HepG2 (cell line): Measurements from ENCODE around the gene SRC. TPM values are rescaled to one million over a fixed set of nuclear protein-coding genes. Genes with fewer than 3 reads are reported as not detected.

Source experiments
- AKAP8 ChIP-seq: sonication (generic); formaldehyde crosslinking; IDR thresholded peaks from 2 replicates; pipeline ENCODE4 v1.5.1; 2020; ENCODE audit warnings: mild to moderate bottlenecking, missing genetic modification reagents
- HMGA1 ChIP-seq: sonication (generic); formaldehyde crosslinking; conservative IDR thresholded peaks from 2 replicates; pipeline ENCODE4 v1.4.0; 2020; ENCODE audit warnings: missing genetic modification reagents
- HNRNPH1 ChIP-seq: fragments of 200-400 bp; formaldehyde crosslinking; optimal IDR thresholded peaks from 2 replicates; pipeline ENCODE3; 2017; ENCODE audit warnings: mild to moderate bottlenecking, low read depth, low read length
- MXD4 ChIP-seq: IDR thresholded peaks from 2 replicates; pipeline ENCODE4 v1.6.1; 2016; ENCODE audit warnings: mild to moderate bottlenecking, missing biosample characterization, missing genetic modification reagents
- REPIN1 ChIP-seq: sonication (generic); formaldehyde crosslinking; IDR thresholded peaks from 2 replicates; pipeline ENCODE4 v1.8.0; 2022; ENCODE audit warnings: missing genetic modification reagents, low read depth, mild to moderate bottlenecking, borderline replicate concordance
- ZBTB1 ChIP-seq: sonication (generic); formaldehyde crosslinking; IDR thresholded peaks from 2 replicates; pipeline ENCODE4 v1.4.0; 2020; ENCODE audit warnings: missing genetic modification reagents, borderline replicate concordance
- ZNF350 ChIP-seq: sonication (generic); formaldehyde crosslinking; IDR thresholded peaks from 2 replicates; pipeline ENCODE4 v1.4.0; 2020; ENCODE audit warnings: mild to moderate bottlenecking, low read depth, missing genetic modification reagents, borderline replicate concordance
- ZNF557 ChIP-seq: sonication (generic); formaldehyde crosslinking; IDR thresholded peaks from 2 replicates; pipeline ENCODE4 v1.4.0; 2020; ENCODE audit warnings: missing genetic modification reagents
- ZNF83 ChIP-seq: sonication (generic); formaldehyde crosslinking; IDR thresholded peaks from 2 replicates; pipeline ENCODE4 v1.4.0; 2020; ENCODE audit warnings: missing genetic modification reagents, mild to moderate bottlenecking, borderline replicate concordance
- polyA plus RNA-seq, 8 experiments: library from polyadenylated mRNA; depleted of rRNA in 3 of 8; stranded (reverse) in 7 of 8; unstranded in 1 of 8; fragments of >200 nt; fragmentation: Illumina TruSeq in 4 of 8; extraction: Trizol in 4 of 8; gene quantifications; 2 replicates each; pipeline versions ENCODE4 v1.2.1 to v1.2.3, GENCODE V29; 2011 to 2016; ENCODE audit warnings: low read depth in 4 of 8, missing spikeins in 1 of 8, mixed read lengths in 1 of 8; ENCODE audit not compliant: insufficient read depth in 1 of 8
- total RNA-seq, 5 experiments: library from RNA; depleted of rRNA; stranded (reverse); fragments of >200 nt; fragmentation: Illumina TruSeq; extraction: Trizol; gene quantifications; 2 replicates each; pipeline ENCODE4 v1.2.3, GENCODE V29; 2016; ENCODE audit warnings: low read depth in 1 of 5
- TF ChIP-seq, protein P1 (sequence below): sonication (generic); formaldehyde crosslinking; conservative IDR thresholded peaks from 2 replicates; pipeline ENCODE4 v1.8.1; 2023; ENCODE audit warnings: missing genetic modification reagents
- TF ChIP-seq, protein P2 (sequence below): sonication (generic); formaldehyde crosslinking; IDR thresholded peaks from 2 replicates; pipeline ENCODE4 v1.4.0; 2020; ENCODE audit warnings: missing genetic modification reagents
- TF ChIP-seq, protein P3 (sequence below): sonication (generic); formaldehyde crosslinking; IDR thresholded peaks from 2 replicates; pipeline ENCODE4 v1.5.0; 2020; ENCODE audit warnings: mild to moderate bottlenecking, missing genetic modification reagents, borderline replicate concordance
- TF ChIP-seq, protein P4 (sequence below): sonication (generic); formaldehyde crosslinking; IDR thresholded peaks from 2 replicates; pipeline ENCODE4 v1.5.0; 2020; ENCODE audit warnings: mild to moderate bottlenecking, missing genetic modification reagents

SRC gene
- total and polyA plus RNA-seq, 2 of the 13 experiments (the other 11 are each of a cell fraction or from before 2014, with no cell fraction given) = 54.7 to 192 TPM

DNA sequence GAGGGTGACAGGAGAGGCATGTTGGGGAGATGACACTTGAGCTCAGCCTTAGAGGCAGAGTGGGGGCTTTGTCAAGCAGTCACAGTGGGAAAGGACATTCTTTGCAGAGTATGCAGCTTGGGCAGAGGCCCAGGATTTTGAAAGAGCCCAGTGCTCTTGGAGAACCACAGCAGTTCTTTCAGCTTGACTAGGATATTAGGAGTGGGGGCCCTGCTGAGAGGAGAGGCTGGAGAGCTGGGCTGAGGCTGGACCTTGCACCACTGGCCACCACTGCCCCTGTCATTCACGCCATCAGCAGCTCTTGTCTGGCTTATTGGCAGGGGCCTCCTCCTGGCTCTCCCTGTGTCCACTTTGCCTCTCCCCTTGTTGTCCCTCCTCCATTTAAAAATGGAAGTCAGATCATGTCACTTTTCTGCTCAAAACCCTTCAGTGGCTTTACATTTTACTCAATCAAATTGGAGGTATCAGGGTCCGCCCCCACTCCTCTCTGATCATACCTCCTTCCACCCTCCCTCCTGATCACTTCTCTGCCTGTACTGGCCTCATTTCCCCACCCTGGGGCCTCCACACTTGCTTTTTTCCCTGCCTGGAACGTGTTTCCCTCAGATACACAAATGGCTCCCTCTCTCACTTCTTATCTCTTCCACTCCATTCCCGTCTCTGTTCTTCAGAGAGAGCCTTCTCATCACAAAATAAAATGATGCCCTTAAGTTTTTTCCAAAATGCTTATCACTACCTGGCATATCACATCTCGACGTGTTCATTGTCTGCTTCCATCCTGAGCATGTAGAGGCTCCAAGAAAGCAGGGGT lies 46.0 kb upstream of the SRC start (continued):
- TF ChIP-seq, protein P1, sequence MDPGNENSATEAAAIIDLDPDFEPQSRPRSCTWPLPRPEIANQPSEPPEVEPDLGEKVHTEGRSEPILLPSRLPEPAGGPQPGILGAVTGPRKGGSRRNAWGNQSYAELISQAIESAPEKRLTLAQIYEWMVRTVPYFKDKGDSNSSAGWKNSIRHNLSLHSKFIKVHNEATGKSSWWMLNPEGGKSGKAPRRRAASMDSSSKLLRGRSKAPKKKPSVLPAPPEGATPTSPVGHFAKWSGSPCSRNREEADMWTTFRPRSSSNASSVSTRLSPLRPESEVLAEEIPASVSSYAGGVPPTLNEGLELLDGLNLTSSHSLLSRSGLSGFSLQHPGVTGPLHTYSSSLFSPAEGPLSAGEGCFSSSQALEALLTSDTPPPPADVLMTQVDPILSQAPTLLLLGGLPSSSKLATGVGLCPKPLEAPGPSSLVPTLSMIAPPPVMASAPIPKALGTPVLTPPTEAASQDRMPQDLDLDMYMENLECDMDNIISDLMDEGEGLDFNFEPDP = no peak
- no peak for TF ChIP-seq HMGA1 (CRISPR knock-in tag)
- no peak for TF ChIP-seq ZNF83 (CRISPR knock-in tag)
- no peak for TF ChIP-seq REPIN1 (CRISPR knock-in tag)
- no peak for TF ChIP-seq ZNF557 (CRISPR knock-in tag)
- TF ChIP-seq MXD4 (CRISPR knock-in tag) = no peak
- TF ChIP-seq, protein P2, sequence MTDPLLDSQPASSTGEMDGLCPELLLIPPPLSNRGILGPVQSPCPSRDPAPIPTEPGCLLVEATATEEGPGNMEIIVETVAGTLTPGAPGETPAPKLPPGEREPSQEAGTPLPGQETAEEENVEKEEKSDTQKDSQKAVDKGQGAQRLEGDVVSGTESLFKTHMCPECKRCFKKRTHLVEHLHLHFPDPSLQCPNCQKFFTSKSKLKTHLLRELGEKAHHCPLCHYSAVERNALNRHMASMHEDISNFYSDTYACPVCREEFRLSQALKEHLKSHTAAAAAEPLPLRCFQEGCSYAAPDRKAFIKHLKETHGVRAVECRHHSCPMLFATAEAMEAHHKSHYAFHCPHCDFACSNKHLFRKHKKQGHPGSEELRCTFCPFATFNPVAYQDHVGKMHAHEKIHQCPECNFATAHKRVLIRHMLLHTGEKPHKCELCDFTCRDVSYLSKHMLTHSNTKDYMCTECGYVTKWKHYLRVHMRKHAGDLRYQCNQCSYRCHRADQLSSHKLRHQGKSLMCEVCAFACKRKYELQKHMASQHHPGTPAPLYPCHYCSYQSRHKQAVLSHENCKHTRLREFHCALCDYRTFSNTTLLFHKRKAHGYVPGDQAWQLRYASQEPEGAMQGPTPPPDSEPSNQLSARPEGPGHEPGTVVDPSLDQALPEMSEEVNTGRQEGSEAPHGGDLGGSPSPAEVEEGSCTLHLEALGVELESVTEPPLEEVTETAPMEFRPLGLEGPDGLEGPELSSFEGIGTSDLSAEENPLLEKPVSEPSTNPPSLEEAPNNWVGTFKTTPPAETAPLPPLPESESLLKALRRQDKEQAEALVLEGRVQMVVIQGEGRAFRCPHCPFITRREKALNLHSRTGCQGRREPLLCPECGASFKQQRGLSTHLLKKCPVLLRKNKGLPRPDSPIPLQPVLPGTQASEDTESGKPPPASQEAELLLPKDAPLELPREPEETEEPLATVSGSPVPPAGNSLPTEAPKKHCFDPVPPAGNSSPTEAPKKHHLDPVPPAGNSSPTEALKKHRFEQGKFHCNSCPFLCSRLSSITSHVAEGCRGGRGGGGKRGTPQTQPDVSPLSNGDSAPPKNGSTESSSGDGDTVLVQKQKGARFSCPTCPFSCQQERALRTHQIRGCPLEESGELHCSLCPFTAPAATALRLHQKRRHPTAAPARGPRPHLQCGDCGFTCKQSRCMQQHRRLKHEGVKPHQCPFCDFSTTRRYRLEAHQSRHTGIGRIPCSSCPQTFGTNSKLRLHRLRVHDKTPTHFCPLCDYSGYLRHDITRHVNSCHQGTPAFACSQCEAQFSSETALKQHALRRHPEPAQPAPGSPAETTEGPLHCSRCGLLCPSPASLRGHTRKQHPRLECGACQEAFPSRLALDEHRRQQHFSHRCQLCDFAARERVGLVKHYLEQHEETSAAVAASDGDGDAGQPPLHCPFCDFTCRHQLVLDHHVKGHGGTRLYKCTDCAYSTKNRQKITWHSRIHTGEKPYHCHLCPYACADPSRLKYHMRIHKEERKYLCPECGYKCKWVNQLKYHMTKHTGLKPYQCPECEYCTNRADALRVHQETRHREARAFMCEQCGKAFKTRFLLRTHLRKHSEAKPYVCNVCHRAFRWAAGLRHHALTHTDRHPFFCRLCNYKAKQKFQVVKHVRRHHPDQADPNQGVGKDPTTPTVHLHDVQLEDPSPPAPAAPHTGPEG = no peak
- TF ChIP-seq HNRNPH1 = no peak
- TF ChIP-seq, protein P3, sequence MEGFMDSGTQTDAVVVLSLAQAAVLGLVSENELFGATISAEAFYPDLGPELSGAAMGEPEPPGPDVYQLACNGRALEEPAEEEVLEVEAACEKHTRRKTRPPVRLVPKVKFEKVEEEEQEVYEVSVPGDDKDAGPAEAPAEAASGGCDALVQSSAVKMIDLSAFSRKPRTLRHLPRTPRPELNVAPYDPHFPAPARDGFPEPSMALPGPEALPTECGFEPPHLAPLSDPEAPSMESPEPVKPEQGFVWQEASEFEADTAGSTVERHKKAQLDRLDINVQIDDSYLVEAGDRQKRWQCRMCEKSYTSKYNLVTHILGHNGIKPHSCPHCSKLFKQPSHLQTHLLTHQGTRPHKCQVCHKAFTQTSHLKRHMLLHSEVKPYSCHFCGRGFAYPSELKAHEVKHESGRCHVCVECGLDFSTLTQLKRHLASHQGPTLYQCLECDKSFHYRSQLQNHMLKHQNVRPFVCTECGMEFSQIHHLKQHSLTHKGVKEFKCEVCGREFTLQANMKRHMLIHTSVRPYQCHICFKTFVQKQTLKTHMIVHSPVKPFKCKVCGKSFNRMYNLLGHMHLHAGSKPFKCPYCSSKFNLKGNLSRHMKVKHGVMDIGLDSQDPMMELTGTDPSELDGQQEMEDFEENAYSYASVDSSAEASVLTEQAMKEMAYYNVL (CRISPR knock-in tag) = no peak
- no peak for TF ChIP-seq AKAP8 (CRISPR knock-in tag)
- no peak for TF ChIP-seq ZBTB1 (CRISPR knock-in tag)
- TF ChIP-seq ZNF350 (CRISPR knock-in tag) = no peak; the same call in 1 of the 2 replicates
- TF ChIP-seq, protein P4, sequence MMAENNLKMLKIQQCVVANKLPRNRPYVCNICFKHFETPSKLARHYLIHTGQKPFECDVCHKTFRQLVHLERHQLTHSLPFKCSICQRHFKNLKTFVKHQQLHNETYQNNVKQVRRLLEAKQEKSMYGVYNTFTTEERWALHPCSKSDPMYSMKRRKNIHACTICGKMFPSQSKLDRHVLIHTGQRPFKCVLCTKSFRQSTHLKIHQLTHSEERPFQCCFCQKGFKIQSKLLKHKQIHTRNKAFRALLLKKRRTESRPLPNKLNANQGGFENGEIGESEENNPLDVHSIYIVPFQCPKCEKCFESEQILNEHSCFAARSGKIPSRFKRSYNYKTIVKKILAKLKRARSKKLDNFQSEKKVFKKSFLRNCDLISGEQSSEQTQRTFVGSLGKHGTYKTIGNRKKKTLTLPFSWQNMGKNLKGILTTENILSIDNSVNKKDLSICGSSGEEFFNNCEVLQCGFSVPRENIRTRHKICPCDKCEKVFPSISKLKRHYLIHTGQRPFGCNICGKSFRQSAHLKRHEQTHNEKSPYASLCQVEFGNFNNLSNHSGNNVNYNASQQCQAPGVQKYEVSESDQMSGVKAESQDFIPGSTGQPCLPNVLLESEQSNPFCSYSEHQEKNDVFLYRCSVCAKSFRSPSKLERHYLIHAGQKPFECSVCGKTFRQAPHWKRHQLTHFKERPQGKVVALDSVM (CRISPR knock-in tag) = peak; percentile 75
